Muscle layer of colon (tissue), 2 donors: ENCODE data around the gene AP3S1.

Experiments used
- H3K27ac ChIP-seq: one replicate; pipeline ENCODE4 v1.7.0; 2013; ENCODE audit warnings: low read depth, mild to moderate bottlenecking, low read length, moderate library complexity
- H3K27me3 ChIP-seq, 2 donors: one replicate each; pipeline ENCODE4 v1.7.0; 2013; ENCODE audit warnings: low read length in 2 of 2, mild to moderate bottlenecking in 2 of 2; ENCODE audit not compliant: insufficient read depth in 2 of 2, control insufficient read depth in 1 of 2
- H3K36me3 ChIP-seq: one replicate; pipeline ENCODE4 v1.7.0; 2013; ENCODE audit warnings: mild to moderate bottlenecking, low read length; ENCODE audit not compliant: insufficient read depth
- H3K4me1 ChIP-seq: one replicate; pipeline ENCODE4 v1.7.0; 2013; ENCODE audit warnings: mild to moderate bottlenecking, low read length; ENCODE audit not compliant: insufficient read depth
- H3K4me3 ChIP-seq, 2 donors: one replicate each; pipeline ENCODE4 v1.7.0; 2013; ENCODE audit warnings: low read length in 2 of 2, low read depth in 1 of 2, mild to moderate bottlenecking in 1 of 2, moderate library complexity in 1 of 2
- H3K9ac ChIP-seq: one replicate; pipeline ENCODE4 v1.7.0; 2013; ENCODE audit warnings: low read length
- H3K9me3 ChIP-seq: one replicate; pipeline ENCODE4 v1.7.0; 2013; ENCODE audit warnings: mild to moderate bottlenecking, low read length
- donor health status: abdominal sarcoma.
- donor health status: Adenocarcinoma of cecum.

AP3S1 gene

GRCh38 chr5:115850744-115851416 is 9.1 kb downstream of the AP3S1 start:
- H3K4me3 ChIP-seq: no peak overlapping the region
- H3K27me3 ChIP-seq: no peaks in the 10 kb centered on the region
- peak overlapping the region; percentile 3 for H3K27ac ChIP-seq
- H3K36me3 ChIP-seq: no peaks in the 10 kb centered on the region
- H3K9me3 ChIP-seq: no peaks in the 10 kb centered on the region
- H3K9ac ChIP-seq: no peak overlapping the region
- peaks cover 12% of the 10 kb centered on the region for H3K4me1 ChIP-seq

GRCh38 chr5:115854139-115854538 is 12.4 kb downstream of the AP3S1 start:
- H3K9me3 ChIP-seq: no peaks in the 10 kb centered on the region
- no peaks in the 10 kb centered on the region for H3K36me3 ChIP-seq
- H3K9ac ChIP-seq: no peak overlapping the region
- no peak overlapping the region for H3K4me3 ChIP-seq
- peaks cover 37% of the 10 kb centered on the region for H3K4me1 ChIP-seq
- no peak overlapping the region for H3K27ac ChIP-seq
- H3K27me3 ChIP-seq: no peaks in the 10 kb centered on the region

- Histone ChIP-seq H3K4me3 (no peak overlapping the region), H3K9ac (no peak overlapping the region), H3K36me3 (no peaks in the 10 kb centered on the region), H3K27ac (no peak overlapping the region), H3K27me3 (no peaks in the 10 kb centered on the region), H3K9me3 (no peaks in the 10 kb centered on the region), H3K4me1 (peaks cover 36% of the 10 kb centered on the region)
Observed at GRCh38 chr5:115855959-115856358, 14.2 kb downstream of the AP3S1 start.

- no peak overlapping the region for H3K9ac ChIP-seq
- H3K4me1 ChIP-seq: peaks cover 30% of the 10 kb centered on the region
- no peak overlapping the region for H3K4me3 ChIP-seq
- H3K36me3 ChIP-seq: no peaks in the 10 kb centered on the region
- H3K9me3 ChIP-seq: no peaks in the 10 kb centered on the region
- no peaks in the 10 kb centered on the region for H3K27me3 ChIP-seq
- no peak overlapping the region for H3K27ac ChIP-seq
Observed at GRCh38 chr5:115857057-115857479, 15.3 kb downstream of the AP3S1 start.

GRCh38 chr5:115857626-115858349 is 16.1 kb downstream of the AP3S1 start:
- Histone ChIP-seq H3K4me3 (no peak overlapping the region), H3K36me3 (no peaks in the 10 kb centered on the region), H3K27ac (no peak overlapping the region), H3K9me3 (no peaks in the 10 kb centered on the region), H3K4me1 (peaks cover 30% of the 10 kb centered on the region), H3K27me3 (no peaks in the 10 kb centered on the region), H3K9ac (no peak overlapping the region)

GRCh38 chr5:115858396-115858795 is 16.7 kb downstream of the AP3S1 start:
- no peak overlapping the region for H3K27ac ChIP-seq
- no peaks in the 10 kb centered on the region for H3K36me3 ChIP-seq
- H3K4me3 ChIP-seq: no peak overlapping the region
- H3K4me1 ChIP-seq: peaks cover 30% of the 10 kb centered on the region
- H3K9me3 ChIP-seq: no peaks in the 10 kb centered on the region
- H3K27me3 ChIP-seq: no peaks in the 10 kb centered on the region
- no peak overlapping the region for H3K9ac ChIP-seq

- Histone ChIP-seq H3K9ac (no peak overlapping the region), H3K9me3 (no peaks in the 10 kb centered on the region), H3K4me1 (peaks cover 30% of the 10 kb centered on the region), H3K4me3 (no peak overlapping the region), H3K27ac (no peak overlapping the region), H3K27me3 (no peaks in the 10 kb centered on the region), H3K36me3 (no peaks in the 10 kb centered on the region)
Observed at GRCh38 chr5:115859378-115859777, 17.6 kb downstream of the AP3S1 start.

GRCh38 chr5:115869256-115869795 is 27.6 kb downstream of the AP3S1 start:
- Histone ChIP-seq H3K27ac (no peak overlapping the region), H3K36me3 (peaks cover 17% of the 10 kb centered on the region), H3K27me3 (no peaks in the 10 kb centered on the region), H3K4me3 (no peak overlapping the region), H3K9ac (no peak overlapping the region), H3K9me3 (no peaks in the 10 kb centered on the region), H3K4me1 (no peaks in the 10 kb centered on the region)

GRCh38 chr5:115872447-115872846 is 30.7 kb downstream of the AP3S1 start:
- H3K4me3 ChIP-seq: no peak overlapping the region
- no peaks in the 10 kb centered on the region for H3K9me3 ChIP-seq
- peaks cover 17% of the 10 kb centered on the region for H3K36me3 ChIP-seq
- H3K27ac ChIP-seq: no peak overlapping the region
- H3K27me3 ChIP-seq: no peaks in the 10 kb centered on the region
- no peaks in the 10 kb centered on the region for H3K4me1 ChIP-seq
- no peak overlapping the region for H3K9ac ChIP-seq

GRCh38 chr5:115873392-115873791 is 31.7 kb downstream of the AP3S1 start:
- H3K4me1 ChIP-seq: no peaks in the 10 kb centered on the region
- H3K9ac ChIP-seq: no peak overlapping the region
- peaks cover 17% of the 10 kb centered on the region for H3K36me3 ChIP-seq
- no peak overlapping the region for H3K4me3 ChIP-seq
- H3K27ac ChIP-seq: no peak overlapping the region
- H3K27me3 ChIP-seq: no peaks in the 10 kb centered on the region
- no peaks in the 10 kb centered on the region for H3K9me3 ChIP-seq

GRCh38 chr5:115875447-115875846 is 33.7 kb downstream of the AP3S1 start:
- Histone ChIP-seq H3K4me1 (no peaks in the 10 kb centered on the region), H3K9me3 (no peaks in the 10 kb centered on the region), H3K27ac (no peak overlapping the region), H3K36me3 (peaks cover 14% of the 10 kb centered on the region), H3K9ac (no peak overlapping the region), H3K4me3 (no peak overlapping the region), H3K27me3 (no peaks in the 10 kb centered on the region)
